T follicular helper cell (primary cell): ENCODE results near the gene MED19.
"Not testable (repeated sequence)": the region's sequence is repeated elsewhere in the genome, so short reads cannot be mapped to it uniquely, and the experiment has no call there.

Experiments
- DNase-seq: peaks from one replicate; pipeline ENCODE4 v3.0.0-alpha.2; 2020; ENCODE audit warnings: low read depth
- total RNA-seq, 2 experiments: gene quantifications; one replicate each; lab custom pipeline; 2026; lab: John Stamatoyannopoulos, UW

MED19 gene, protein sequence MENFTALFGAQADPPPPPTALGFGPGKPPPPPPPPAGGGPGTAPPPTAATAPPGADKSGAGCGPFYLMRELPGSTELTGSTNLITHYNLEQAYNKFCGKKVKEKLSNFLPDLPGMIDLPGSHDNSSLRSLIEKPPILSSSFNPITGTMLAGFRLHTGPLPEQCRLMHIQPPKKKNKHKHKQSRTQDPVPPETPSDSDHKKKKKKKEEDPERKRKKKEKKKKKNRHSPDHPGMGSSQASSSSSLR
- total RNA-seq = 16.9 to 27.5 reads per million in 2 experiments

GRCh38 chr11:57711414-57712255 is at the start of gene MED19:
Gene MED19, minus strand, starts transcription at chr11:57712215. Its CDS starts 36 bp downstream, at chr11:57712179.
- peak; percentile 66 for DNase-seq

- no peak for DNase-seq
Measured at GRCh38 chr11:57758174-57758573, 46.2 kb upstream of the MED19 start.

DNA sequence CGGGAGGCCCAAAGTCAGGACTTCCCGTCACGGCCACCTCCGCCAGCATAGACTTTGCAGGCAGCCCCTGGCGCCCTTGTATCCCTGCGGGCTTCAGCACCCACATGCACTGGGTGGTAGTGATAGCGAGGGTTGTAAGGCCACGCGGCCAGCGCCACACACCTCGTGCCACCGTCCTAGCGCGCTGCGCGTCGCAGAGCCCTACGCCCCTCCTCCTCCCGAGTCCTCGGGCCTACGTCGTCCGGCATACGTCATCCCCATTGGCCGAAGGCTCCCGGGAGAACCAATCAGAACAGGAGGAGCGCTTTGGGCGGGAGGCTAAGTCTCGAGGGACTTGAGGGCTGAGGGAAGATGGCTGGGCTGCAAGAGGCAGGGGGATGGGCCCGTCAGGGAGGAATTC is 40.9 kb upstream of the MED19 start:
- DNase-seq = no peak

GRCh38 chr11:57751676-57752253 is 39.8 kb upstream of the MED19 start, which contains the start of gene BTBD18:
Gene BTBD18, minus strand, starts transcription at chr11:57751819. Its CDS starts 631 bp downstream, at chr11:57751188.
- DNase-seq = no peak

GRCh38 chr11:57751176-57751575 is 39.2 kb upstream of the MED19 start:
- no peak for DNase-seq

GRCh38 chr11:57746920-57747319 is 34.9 kb upstream of the MED19 start:
- no peak for DNase-seq

DNA sequence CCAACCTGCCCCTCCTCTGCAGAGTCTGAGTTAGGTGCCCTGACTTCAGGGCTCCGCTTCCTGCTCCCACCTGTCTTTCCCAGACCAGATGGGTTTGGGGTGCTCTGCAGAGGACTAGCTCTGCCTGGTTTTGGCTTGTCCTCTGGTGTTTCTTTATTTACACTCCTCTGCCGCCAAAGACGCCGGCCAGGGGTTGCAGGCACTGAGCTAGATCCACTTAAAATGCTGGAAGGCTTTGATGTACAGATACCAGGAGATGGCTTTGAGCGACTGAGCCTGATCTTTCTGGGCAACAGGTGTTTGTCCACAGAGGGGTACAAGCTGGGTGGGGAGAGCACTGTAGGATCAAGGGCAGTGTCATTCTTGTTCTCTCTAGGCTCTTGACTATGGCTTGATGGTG is 33.2 kb upstream of the MED19 start:
- DNase-seq = no peak

DNA sequence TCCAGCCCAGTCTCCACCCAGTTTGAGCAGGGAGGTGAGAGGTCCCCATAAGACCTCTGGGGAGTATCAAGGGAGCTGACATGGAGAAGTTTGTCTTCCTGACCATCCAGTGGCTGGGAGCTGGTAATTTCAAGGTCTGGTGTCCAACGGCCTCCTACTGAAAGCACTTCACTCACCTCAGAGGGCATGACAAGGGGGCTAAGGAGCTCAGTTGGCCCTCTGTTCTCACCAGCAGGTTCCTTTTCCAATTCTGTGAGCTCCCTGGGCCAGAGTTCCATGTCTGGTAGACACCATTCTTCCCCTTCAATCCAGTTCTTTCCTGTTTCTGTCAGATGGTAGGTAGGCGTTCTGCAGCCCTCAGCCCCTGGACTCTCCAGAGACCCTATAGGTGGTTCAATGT is 32.3 kb upstream of the MED19 start:
- no peak for DNase-seq

DNA sequence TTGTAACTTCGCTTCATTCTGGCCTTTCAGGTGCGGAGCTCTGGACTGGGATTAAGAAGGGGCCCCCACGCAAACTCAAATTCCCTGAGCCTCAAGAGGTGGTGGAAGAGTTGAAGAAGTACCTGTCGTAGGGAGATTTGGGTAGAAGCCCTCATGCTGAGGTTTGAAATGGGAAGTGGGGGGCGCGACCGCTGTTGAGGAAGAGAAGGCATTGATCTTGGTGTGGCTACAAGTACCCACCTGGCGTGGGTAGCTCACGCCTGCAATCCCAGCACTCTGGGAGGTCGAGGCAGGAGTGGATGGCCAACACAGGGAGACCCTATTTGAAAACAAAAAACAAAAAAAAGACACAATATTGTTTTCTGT is 30.1 kb upstream of the MED19 start:
- no peak for DNase-seq

GRCh38 chr11:57741132-57742086 is 29.4 kb upstream of the MED19 start, which contains the start of gene SELENOH:
Gene SELENOH, plus strand, starts transcription at chr11:57741491. Its CDS starts 105 bp downstream, at chr11:57741596.
- DNase-seq = peak; percentile 86

GRCh38 chr11:57735619-57736298 is 23.7 kb upstream of the MED19 start:
- DNase-seq = no peak

GRCh38 chr11:57732661-57733060 is 20.6 kb upstream of the MED19 start:
- no peak for DNase-seq

GRCh38 chr11:57729479-57729878 is 17.5 kb upstream of the MED19 start:
- DNase-seq = no peak

DNA sequence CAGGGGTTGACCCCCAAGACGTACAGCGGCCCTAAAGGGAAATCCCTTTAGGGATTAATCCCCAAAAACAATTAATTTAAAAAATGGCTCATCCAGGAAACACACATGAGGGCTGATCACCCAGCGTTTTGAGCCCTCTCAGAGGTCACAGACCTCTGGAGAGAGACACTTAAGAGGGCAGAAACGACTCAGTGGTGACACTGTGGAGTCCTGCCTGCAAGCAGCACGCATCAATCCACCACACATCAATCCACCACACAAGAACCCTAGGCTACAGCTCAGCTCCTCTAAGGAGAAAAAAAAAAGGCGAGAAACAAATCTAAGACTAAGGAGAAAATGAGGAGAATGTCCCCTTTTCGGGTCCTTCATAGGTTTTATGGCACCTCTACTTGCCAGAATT is 16.8 kb upstream of the MED19 start:
- DNase-seq = no peak

DNA sequence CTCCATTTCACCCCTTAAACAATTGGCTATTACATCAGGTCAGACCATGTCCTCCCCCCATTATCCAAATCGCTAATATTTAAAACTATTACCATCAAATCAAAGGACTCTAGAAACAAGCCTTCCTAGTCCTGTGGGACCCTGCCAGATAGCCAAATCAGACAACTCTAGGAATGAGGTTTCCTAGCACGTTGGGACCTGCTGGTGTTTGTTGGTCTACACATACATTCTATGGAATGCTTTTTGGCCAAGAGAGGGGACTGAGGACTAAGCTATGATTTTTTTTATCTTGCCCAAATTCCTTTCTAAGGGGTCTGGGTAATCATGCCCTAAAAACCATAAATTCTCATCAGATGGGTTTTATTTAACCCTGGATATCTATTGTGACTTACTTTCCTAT is 15.2 kb upstream of the MED19 start:
- no peak for DNase-seq

GRCh38 chr11:57716726-57717125 is 4.7 kb upstream of the MED19 start:
- DNase-seq = not testable (repeated sequence)

GRCh38 chr11:57713835-57714234 is 1.8 kb upstream of the MED19 start:
- no peak for DNase-seq

- peak; percentile 83 for DNase-seq
Measured at GRCh38 chr11:57712256-57713150, 488 bp upstream of the MED19 start, which contains the start of gene TMX2. Gene TMX2, plus strand, starts transcription at chr11:57712593. Its CDS starts 26 bp downstream, at chr11:57712619.

DNA sequence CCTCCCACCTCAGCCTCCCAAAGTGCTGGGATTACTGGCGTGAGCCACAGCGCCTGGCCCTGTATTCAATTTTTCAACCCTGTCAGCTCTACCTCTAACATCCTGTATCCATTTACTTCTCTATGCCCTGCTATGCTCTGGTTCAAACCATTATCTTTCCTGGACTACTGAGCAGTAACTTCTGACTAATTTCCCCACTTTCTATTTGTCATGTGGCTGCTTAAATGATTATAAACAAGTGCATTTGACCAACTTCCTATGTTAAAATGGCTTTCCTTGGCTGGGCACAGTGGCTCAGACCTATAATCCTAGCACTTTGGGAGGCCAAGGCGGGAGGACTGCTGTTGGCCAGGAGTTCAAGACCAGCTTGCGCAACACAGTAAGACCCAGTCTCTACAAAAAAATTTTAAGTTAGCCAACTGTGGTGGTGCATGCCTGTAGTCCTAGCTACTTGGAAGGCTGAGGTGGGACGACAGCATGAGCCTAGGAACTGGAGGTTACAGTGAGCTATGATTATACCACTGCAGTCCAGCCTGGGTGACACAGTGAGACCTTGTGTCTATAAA is 2.1 kb downstream of the MED19 start:
- DNase-seq = no peak
